ENCODE measurements around the gene TNIP3. TPM values are rescaled to one million over a fixed set of nuclear protein-coding genes. Genes with fewer than 3 reads are reported as not detected.

TNIP3 gene
- total RNA-seq, 3 donors from 2014 or later, result 0.73 TPM; not detected in 2

- TF ChIP-seq CTCF (IDR thresholded peaks at IDR 0.05), result no peak
- no peak for TF ChIP-seq POLR2AphosphoS5 (IDR thresholded peaks at IDR 0.05)
- TF ChIP-seq POLR2A (IDR thresholded peaks at IDR 0.05), result no peak
- intact Hi-C loops (cut with DNase I; ENCODE audit: low total_unique reads), result no loop called here
- no peaks in the 10 kb centered on the region for H3K4me1 ChIP-seq
- H3K27ac ChIP-seq, result no peak overlapping the region
- no peak overlapping the region for H3K4me3 ChIP-seq
- no peaks in the 10 kb centered on the region for H3K27me3 ChIP-seq
- H3K9me3 ChIP-seq, result no peaks in the 10 kb centered on the region
- DNase-seq (ENCODE audit: low spot score in 2 of 2), result no peak
- no peaks in the 10 kb centered on the region for H3K36me3 ChIP-seq
These were observed 36.8 kb upstream of the TNIP3 start for GRCh38 chr4:121200795-121201472.

GRCh38 chr4:121199742-121200561 lies 35.8 kb upstream of the TNIP3 start:
- DNase-seq (ENCODE audit: low spot score in 2 of 2), result no peak
- H3K4me1 ChIP-seq, result no peaks in the 10 kb centered on the region
- no peaks in the 10 kb centered on the region for H3K27me3 ChIP-seq
- H3K36me3 ChIP-seq, result no peaks in the 10 kb centered on the region
- no peaks in the 10 kb centered on the region for H3K9me3 ChIP-seq
- intact Hi-C loops (cut with DNase I; ENCODE audit: low total_unique reads), result no loop called here
- TF ChIP-seq POLR2AphosphoS5 (IDR thresholded peaks at IDR 0.05) (no peak), CTCF (IDR thresholded peaks at IDR 0.05) (no peak), POLR2A (IDR thresholded peaks at IDR 0.05) (no peak)
- no peak overlapping the region for H3K4me3 ChIP-seq
- H3K27ac ChIP-seq, result no peak overlapping the region

- Histone ChIP-seq H3K27ac (no peak overlapping the region), H3K36me3 (no peaks in the 10 kb centered on the region), H3K27me3 (no peaks in the 10 kb centered on the region), H3K4me1 (no peaks in the 10 kb centered on the region), H3K4me3 (no peak overlapping the region), H3K9me3 (no peaks in the 10 kb centered on the region)
- no peak for TF ChIP-seq POLR2A (IDR thresholded peaks at IDR 0.05)
- no peak for DNase-seq (ENCODE audit: low spot score in 2 of 2)
- intact Hi-C loops (cut with DNase I; ENCODE audit: low total_unique reads), result no loop called here
These were observed 34.1 kb upstream of the TNIP3 start for GRCh38 chr4:121198251-121198650.

- no peak for DNase-seq (ENCODE audit: low spot score in 2 of 2)
- H3K4me3 ChIP-seq, result no peak overlapping the region
- H3K27ac ChIP-seq, result no peak overlapping the region
- TF ChIP-seq CTCF (IDR thresholded peaks at IDR 0.05), result no peak
- no peak for TF ChIP-seq POLR2A (IDR thresholded peaks at IDR 0.05)
- no peak for TF ChIP-seq POLR2AphosphoS5 (IDR thresholded peaks at IDR 0.05)
- intact Hi-C loops (cut with DNase I; ENCODE audit: low total_unique reads), result no loop called here
- no peaks in the 10 kb centered on the region for H3K4me1 ChIP-seq
- H3K36me3 ChIP-seq, result no peaks in the 10 kb centered on the region
- no peaks in the 10 kb centered on the region for H3K27me3 ChIP-seq
- H3K9me3 ChIP-seq, result no peaks in the 10 kb centered on the region
These were observed 31.5 kb upstream of the TNIP3 start for GRCh38 chr4:121195649-121196048.

- H3K9me3 ChIP-seq, result no peaks in the 10 kb centered on the region
- H3K36me3 ChIP-seq, result no peaks in the 10 kb centered on the region
- no peak overlapping the region for H3K27ac ChIP-seq
- DNase-seq (ENCODE audit: low spot score in 2 of 2), result no peak
- TF ChIP-seq CTCF (IDR thresholded peaks at IDR 0.05) (peak in 2 of 3 donors; percentile 45 to 70), POLR2A (IDR thresholded peaks at IDR 0.05) (no peak)
- H3K4me1 ChIP-seq, result no peaks in the 10 kb centered on the region
- intact Hi-C loops (cut with DNase I; ENCODE audit: low total_unique reads), result no loop called here
- no peaks in the 10 kb centered on the region for H3K27me3 ChIP-seq
- H3K4me3 ChIP-seq, result peak overlapping the region in 2 of 3 donors; percentile 26 to 51
These were observed 28.4 kb upstream of the TNIP3 start for GRCh38 chr4:121192480-121192879.
